GM12864 (cell line): ENCODE data around the gene MBD6.

Source experiments
- DNase-seq: peaks from one replicate; pipeline ENCODE4 v3.0.0-alpha.2; 2011; ENCODE audit warnings: low read depth
- H3K4me3 ChIP-seq: 2 replicates; pipeline ENCODE4 v1.5.1; 2011; ENCODE audit warnings: mild to moderate bottlenecking, low read depth, low read length, control low read depth
- CTCF ChIP-seq: IDR thresholded peaks from 2 replicates; pipeline ENCODE4 v1.5.1; 2011; ENCODE audit warnings: low read depth, mild to moderate bottlenecking, moderate library complexity, low read length, control low read depth, inconsistent platforms; ENCODE audit errors: missing control alignments

Gene MBD6

GRCh38 chr12:57525615-57526383, 3.2 kb downstream of the MBD6 start:
- no peak overlapping the region for H3K4me3 ChIP-seq
- TF ChIP-seq CTCF = no peak
- no peak for DNase-seq

GRCh38 chr12:57526477-57527126, 4.0 kb downstream of the MBD6 start:
- no peak for DNase-seq
- no peak overlapping the region for H3K4me3 ChIP-seq
- no peak for TF ChIP-seq CTCF

GRCh38 chr12:57527184-57527583, 4.6 kb downstream of the MBD6 start:
- no peak for TF ChIP-seq CTCF
- DNase-seq = no peak
- no peak overlapping the region for H3K4me3 ChIP-seq

- DNase-seq = no peak
- no peak overlapping the region for H3K4me3 ChIP-seq
- TF ChIP-seq CTCF = no peak
These were observed 5.6 kb downstream of the MBD6 start for GRCh38 chr12:57528176-57528575.

- TF ChIP-seq CTCF = no peak
- no peak overlapping the region for H3K4me3 ChIP-seq
- DNase-seq = no peak
These were observed 6.4 kb downstream of the MBD6 start for GRCh38 chr12:57528831-57529555.

DNA sequence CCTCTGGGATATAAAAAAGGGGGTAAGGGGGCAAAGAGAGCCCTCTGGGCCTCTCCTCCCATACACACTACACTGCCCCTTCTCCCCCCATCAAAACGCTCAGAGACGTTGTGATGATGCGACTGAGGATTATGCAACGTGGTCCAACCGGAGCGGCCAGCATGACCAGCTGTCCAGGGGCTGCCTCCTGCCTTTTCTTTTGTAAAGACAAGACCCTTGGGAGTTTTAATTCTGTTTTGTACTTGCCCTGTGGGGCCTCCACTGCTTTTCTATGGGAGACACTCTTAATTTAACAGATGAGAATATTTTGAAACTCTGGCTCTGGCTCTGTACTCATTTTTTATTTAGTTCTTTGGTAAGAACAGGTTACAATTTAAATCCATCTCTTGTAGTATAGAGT, 7.2 kb downstream of the MBD6 start:
- TF ChIP-seq CTCF = no peak
- no peak overlapping the region for H3K4me3 ChIP-seq
- DNase-seq = no peak
